Amniotic stem cell (primary cell): ENCODE results near the gene LUZP2.
"Not testable (repeated sequence)": the region's sequence is repeated elsewhere in the genome, so short reads cannot be mapped to it uniquely, and the experiment has no call there.

Source experiments
- DNase-seq: peaks from one replicate; lab custom pipeline; 2025; lab: John Stamatoyannopoulos, UW

Gene LUZP2

DNA sequence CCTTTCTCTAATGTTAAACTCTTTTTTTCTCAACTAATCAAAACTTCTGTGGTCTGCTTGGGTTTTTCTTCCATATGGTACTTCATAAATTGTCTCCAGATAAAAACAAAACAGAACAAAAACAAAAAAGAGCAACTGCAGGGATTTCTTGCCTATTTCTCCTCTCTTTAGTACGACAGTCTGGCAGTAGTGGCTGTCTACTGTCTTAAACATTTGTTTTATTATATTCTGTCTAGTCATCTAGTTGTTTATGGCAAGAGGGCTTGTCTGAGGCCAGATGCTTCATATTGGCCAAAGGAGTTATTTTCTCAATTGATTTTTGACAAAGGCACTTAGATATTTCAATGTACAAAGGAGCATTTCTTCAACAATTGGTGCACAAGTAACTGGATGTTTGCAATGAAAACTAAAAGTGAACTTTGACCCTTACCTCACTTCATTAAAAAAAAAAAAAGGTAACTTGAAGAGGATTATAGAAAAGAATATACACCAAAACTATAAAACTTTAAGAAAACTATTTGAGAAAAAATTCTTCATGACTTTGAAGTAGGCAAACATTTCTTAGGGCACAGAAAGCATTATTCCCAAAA, 404.2 kb downstream of the LUZP2 start:
- DNase-seq, result no peak

DNA sequence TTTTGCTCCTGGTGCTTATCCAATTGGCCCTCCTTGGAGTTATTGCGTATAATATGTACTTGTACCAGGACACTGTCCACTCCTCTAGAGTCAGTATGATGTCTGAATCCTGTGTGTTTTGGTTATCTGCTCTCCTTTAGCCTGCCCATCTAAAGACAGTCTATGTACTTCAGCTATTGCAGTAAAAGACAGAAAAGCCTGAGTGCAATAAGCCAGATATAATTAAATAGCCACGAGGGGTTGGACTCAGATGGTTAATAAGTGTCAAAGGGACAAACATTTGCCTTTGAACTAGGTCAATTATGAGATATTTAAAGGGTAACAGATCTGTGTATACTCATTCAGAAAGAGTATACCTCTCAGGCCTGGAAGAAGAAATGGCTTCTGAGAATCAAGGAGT, 406.7 kb downstream of the LUZP2 start:
- DNase-seq, result no peak

DNA sequence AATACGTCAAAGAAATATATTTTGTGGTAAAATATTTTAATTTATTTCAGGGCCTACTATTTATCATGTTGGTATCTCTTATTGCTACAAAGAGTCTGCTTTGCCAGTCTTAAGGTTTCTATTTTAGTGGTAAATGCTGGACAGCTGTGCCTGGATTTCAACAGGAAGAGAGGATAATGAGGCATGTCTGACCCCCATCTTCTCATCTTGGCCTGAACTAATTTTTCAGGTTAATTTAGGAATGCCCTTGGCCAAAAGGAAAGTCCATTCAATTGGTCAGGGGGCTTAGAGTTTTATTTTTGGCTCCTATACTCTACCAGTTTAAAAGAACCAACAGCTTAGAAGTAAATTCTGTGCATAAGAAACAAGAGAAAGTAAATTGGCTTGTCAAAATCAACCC, 428.2 kb downstream of the LUZP2 start:
- DNase-seq, result no peak

DNA sequence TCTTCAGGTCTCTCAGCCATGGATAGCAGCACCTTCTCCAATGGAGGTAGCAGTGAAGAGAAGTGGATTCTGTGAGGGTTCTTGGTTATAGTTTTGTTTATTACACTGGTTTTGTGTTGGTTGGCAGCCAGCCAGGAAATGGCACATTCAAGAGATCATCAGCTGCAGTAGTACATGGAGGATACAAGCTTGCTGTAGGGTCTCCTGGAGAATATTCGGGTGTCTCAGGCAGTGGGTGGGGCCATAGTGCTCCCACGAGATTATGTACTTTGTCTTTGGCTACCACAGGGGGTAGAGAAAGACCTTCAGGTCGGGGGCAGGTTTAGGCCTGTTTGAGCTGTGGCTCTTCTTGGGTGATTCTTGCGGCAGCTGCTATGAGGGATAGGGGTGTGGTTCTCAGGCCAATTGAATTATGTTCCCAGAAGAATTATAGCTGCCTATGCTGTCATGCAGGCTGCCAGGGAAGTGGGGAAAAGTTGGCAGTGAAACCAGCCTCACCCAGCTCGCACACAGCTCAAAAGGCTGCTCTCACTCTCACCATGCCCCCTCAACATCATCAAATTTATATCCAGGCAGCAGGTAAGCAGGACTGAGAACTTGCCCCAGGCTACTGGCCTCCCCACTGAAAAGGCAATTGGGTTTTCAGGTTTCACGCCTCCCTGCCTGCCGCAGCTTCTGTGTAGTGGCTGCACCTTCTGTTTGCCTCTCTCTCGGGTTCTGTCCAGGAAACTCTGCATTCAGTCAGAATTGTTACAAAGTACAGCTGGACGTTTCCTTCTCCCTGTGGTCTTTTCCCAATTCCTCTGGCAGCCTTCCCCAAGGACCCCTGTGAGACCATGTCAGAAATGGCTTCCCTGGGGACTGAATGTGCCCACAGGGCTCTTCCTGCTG, 435.5 kb downstream of the LUZP2 start:
- no peak for DNase-seq

DNA sequence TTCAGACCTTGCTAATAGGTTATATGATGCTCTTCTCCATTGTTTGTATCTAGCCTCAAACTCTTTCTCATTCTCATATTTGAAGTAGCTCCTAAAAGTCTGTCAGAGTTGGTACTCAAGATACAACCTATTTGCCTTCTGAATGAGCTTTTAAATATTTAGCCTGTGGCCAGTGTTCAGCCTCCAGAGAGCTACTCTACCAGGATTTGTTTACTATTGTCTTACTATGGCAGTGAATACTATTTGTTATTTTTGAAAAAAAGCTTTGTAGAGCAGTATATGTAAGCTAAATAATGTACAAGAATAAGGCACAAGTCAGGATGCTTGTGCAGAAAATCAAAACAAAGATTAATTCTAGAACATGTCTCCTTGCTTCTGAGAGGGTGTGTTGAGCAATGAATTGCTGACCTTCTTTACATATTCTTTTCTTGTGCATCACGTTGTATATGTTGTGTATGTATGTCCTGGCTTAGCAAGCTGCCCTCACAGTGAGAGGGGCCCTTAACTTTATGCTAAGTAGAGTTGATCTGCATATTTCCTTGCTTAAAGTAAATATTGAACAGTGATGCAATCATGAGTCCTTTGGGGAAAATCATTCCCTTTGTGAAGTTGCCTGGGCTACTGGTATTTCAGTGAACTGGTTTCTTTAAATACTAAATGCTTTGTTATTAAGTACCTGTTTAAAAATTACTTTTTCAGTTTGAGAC, 438.0 kb downstream of the LUZP2 start:
- no peak for DNase-seq

DNA sequence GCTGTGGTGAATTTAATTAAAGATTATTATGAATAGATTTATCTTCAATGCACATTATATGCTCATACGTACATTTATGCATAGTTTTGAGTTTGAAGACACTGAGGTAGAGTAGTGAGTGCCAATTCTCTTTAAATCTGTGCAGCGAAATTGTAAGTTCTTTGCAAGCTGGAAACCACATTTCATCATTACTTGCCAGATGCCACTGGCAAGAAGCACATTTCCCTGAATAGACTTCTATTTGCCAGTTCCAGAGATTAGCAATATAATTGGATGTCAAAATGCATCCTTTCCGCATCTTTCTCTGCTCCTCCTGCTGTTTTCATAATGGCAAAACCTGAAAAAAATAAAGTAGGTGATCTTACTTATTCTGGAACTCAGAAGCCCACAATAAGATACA, 448.0 kb downstream of the LUZP2 start:
- no peak for DNase-seq

DNA sequence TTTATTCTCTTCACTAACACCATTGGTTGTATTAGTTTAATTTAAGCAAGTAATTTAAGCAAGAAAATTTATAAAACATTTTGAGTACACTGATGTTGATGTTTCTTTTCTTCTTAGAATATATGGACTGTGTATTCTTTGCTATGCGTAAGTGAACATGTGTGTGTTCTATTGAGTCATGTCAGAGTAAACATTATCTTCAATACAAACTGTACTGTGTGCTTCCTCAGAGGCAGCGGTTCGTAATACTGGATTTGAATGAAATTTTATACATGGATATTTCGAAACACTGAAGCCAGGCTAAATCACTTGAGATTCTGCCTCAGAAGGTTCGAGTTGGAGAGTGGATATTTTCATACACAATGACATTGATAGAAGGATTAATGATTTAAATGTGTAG, 452.6 kb downstream of the LUZP2 start:
- no peak for DNase-seq

DNA sequence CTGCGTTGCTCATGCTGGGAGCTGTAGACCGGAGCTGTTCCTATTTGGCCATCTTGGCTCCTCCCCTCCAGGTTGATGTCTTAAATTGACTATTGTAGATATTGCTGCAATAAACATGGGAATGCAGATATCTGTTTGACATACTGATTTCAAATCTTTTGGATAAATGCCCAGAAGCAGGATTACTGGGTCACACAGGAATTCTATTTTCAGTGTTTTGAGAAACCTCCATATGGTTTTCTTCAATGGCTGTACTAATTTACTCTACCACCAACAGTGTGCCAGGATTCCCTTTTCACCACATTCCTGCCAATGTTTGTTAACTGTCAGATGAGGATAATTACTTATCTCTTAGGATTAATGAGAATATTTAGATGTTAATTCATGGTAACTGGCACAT, 467.0 kb downstream of the LUZP2 start:
- no peak for DNase-seq

DNA sequence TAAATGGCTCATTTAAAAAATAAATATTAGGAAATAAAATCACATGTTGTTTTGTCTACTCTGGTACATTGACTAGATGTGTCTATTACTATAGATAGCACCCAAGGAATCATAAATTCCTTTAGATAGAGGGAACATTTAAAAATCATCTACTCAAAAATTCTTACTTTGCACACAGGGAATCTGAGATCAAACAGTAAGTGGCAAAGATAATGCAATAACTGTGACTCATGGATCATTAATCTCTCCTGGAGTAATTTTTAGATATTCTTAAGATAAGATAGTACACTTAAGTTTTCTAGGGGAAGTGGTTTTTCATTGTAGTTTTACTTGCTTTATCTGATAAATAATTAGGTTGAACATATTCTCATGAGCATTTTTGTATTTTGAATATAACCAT, 468.9 kb downstream of the LUZP2 start:
- no peak for DNase-seq

DNA sequence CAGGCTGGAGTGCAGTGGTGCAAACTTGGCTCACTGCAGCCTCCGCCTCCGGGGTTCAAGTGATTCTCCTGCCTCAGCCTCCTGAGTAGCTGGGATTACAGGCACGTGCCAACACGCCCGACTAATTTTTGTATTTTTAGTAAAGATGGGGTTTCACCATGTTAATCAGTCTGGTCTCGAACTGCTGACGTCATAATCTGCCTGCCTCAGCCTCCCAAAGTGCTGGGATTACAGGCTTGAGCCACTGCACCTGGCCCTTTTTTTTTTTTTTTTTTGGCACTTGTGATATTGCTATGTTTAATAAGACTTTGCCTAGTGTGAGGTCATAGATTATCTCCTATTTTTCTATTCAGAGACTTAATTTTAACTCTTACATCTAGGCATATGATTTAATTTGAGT, 497.1 kb downstream of the LUZP2 start:
- not testable (repeated sequence) for DNase-seq

DNA sequence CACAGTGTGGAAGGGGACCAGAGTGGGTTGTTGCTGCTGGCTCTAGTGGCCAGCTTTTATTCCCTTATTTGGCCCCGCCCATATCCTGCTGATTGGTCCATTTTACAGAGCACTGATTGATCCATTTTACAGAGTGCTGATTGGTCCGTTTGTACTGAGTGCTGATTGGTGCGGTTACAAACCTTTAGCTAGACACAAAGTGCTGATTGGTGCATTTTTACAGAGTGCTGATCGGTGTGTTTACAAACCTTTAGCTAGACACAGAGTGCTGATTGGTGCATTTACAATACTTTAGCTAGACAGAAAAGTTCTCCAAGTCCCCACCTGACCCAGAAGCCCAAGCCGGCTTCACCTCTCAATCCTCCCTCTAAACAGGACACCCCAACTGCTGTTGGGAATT, 503.1 kb downstream of the LUZP2 start:
- DNase-seq, result not testable (repeated sequence)

DNA sequence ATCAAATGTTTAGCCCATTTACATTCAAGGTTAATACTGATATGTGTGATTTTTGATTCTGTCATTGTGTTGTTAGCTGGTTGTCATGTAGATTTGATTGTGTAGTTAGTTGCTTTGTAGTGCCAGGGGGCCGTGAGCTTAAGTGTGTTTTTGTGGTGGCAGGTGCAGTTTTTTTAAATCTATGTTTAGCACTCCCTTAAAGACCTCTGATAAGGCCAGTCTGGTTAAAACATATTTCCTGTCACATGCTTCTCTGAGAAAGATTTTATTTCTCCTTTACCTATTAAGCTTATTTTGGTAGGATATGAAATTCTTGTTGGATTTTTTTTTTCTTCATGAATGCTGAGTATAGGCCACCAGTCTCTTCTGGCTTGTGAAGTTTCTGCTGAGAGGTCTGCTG, 540.6 kb downstream of the LUZP2 start:
- DNase-seq, result no peak

DNA sequence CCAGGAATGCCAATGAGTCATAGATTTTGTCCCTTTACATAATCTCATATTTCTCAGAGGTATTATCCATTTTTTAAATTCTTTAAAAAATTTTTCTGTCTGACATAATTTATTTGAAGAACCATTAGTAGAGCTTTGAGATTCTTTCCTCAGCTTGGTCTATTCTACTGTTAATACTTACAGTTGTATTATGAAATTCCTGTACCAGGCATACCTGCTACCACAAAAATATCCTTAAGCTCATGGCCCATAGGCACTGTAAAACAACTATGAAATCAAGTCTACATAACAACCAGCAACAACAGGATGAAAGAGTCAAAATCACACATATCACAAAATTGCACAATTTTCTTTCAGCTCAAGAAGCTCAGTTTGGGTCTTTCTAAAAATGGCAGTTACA, 541.3 kb downstream of the LUZP2 start:
- DNase-seq, result no peak

DNA sequence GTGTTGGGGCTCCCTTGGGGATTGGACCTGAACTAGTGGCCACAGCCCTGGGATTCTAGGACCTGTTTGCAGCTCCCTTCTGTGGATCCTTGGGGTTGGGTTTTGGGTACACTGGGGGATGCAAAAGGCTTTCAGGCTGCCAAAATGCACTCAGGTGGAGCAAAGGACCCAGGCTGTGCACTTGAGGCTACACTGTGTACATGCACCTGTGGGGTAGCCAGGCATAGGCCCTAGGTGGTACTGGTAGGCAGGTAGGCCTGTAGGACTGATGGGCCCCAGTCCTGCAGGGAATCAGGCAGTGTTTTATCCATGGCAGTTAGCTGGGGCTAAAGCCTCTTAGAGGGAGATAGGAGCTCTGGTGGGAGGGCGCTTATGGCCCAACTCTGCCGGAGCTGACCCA, 542.3 kb downstream of the LUZP2 start:
- DNase-seq, result no peak

DNA sequence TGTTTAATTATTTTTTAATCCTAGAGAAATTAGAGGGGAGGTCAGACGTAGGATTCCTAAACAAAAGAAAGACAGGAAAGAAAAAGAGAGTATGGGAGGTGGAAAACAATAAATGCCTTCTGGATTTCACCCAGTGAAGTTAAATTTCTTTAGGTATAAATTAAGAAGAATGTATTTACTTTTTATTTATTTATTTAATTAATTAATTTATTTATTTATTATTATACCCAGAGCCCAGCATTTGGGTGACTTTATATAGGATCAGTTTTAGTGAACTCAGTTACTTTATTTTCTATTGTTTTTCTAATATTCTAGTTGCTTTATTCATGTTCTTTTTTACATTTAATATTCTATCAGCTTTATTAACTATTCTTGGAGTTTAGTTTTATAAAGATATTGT, 551.8 kb downstream of the LUZP2 start:
- no peak for DNase-seq

DNA sequence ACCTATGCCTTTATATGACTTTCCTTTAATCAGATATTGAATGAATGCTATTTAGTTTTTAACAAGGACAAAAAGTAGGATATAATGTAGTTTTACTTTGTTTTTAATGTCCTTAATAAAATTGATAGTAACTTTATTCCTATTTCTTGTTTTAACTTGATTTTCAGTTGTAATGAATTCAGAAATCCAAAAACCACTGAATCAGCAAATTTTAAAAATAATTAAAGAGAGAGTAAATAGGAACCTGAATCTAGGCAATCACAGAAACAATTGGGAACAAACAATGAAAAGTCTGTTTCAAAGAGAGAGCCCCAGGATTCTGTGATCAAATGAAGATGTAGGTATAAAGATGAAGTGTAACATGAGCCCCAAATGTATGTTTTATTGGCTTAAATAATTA, 556.0 kb downstream of the LUZP2 start:
- no peak for DNase-seq

DNA sequence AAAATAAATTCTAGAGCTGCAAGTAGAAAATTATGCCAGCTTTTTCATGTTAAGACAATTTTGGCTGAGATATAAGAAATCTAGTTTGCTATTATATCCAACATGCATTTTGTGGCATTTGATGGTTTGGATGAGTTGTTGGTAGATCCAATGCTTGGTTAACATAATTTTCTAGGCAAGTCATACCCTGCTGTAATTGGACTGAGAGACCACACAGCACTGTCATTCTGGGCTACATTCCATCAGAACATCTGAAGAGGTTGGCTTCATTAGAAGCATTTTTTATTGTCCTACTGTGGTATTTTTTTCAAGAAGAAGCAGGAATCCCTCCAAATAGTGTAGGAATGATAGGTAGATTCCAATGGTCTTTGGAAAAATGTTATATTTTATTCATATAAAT, 561.0 kb downstream of the LUZP2 start:
- DNase-seq, result no peak

DNA sequence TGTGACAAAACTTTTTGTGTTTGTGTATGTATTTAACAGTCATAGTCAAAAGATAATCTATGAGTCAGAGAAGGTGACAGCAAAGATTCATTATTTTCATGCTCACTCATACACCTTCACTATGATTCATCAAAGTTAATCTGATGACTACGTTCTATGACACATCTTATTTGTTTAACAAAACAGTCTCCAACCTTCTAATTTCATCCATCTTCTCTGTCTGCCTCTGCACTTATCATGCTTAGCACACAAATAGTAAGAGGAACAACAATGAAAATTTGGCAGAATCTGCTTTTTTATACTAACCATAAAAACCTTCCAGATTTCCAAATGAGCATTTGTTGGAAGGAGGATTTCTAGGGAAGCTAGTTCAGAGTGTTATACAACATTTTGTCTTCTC, 568.9 kb downstream of the LUZP2 start:
- peak; percentile 10 for DNase-seq

DNA sequence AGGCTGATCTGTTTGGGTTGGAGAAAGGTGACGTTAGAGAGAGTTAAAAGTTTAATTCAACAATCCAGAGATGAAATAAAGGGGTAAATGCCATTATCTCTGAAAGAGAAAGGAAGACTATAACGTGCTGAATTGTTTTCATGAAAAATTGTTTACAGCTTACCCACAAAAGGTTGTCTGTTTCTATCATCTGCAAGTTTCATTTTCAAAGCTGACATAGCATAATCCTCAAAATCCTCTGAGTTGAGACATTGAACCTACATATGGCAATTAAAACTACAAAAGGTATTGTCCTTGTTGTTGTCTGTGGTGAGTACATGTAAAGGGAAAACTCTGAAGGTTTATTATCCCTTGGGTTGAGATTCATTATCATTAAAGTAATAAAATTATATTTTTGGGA, 569.9 kb downstream of the LUZP2 start:
- no peak for DNase-seq

DNA sequence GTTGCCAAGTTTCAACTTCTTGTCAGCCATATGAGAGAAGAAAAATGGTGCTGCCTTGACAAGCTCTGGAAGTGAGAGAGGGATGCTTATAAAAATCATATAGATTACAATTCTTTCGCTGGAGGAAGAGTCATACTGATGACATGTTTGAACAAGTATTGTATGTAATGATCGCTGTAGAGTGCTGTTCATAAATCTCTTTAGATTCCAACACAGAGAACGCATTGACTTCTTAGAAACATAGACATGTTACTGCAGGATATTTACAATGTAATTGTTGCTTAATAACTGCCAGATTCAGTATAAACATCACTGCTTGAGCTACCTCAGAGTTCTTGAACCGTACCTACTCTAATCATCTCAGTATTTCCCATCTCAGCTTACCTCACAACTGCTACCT, 571.6 kb downstream of the LUZP2 start:
- no peak for DNase-seq

DNA sequence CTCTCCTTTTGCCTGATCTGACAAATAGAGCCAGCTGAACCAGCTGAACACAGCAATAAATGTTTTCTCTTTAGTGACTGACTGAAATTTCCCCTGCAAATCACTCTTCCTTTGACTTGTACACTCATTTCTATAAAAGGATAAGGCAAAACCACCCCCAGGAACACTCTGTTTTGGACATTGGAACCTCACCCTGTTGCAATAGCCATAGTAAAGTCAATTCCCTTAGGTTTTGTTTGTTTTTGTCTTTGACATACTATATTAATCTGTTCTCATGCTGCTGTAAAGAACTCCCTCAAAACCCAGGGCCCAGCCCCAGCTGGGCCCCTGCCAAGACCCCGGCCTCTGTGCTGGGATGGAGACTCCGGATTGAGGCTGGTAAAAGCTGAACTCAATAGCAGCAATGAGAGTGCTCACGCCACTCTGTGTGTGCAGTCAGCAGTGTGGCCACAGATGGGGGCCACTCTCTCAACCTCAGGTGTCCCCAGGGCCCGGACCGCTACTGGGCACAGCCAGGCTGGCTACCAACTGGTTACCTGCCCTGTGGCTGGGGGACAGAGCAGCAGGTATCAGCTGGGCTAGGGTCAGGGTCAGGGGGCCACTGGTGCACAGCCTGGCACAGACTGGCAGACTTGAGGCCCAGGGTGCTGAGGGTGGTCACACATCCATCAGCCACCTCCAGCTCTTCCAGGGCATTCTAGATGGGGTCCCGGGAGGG, 597.4 kb downstream of the LUZP2 start:
- no peak for DNase-seq

DNA sequence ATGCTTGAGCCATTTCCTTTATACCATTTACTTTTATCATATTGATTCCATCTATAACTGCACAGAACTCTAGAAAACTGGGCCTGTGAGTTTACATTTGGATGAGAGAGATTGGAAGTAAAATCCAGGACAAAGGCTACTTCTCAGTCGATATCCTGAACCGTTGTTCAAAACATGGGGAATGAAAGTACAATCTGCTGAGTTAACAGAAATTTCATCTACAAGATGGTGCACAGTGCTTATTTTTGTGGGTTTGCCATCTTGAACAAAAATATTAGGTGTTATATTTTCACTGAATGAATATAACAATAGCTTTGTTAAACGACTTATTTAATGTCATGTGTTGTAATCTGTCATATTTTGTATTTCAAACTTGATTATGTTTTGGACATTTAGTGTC, 622.6 kb downstream of the LUZP2 start:
- no peak for DNase-seq
